NCI-H69 (cell line): ENCODE measurements around the gene IL17D.
"Not testable (repeated sequence)": the region's sequence is repeated elsewhere in the genome, so short reads cannot be mapped to it uniquely, and the experiment has no call there.

Experiments used
- DNase-seq: peaks from one replicate; lab custom pipeline; 2025; lab: John Stamatoyannopoulos, UW

IL17D gene

GRCh38 chr13:20719783-20720182 lies 16.3 kb downstream of the IL17D start:
- DNase-seq = no peak

GRCh38 chr13:20720499-20720898 lies 17.0 kb downstream of the IL17D start:
- DNase-seq = no peak

- DNase-seq = no peak
Observed at GRCh38 chr13:20721058-20721453, 17.6 kb downstream of the IL17D start.

- peak; percentile 67 for DNase-seq
Observed at GRCh38 chr13:20721454-20722357, 18.2 kb downstream of the IL17D start.

GRCh38 chr13:20727856-20728255 lies 24.4 kb downstream of the IL17D start:
- DNase-seq = no peak

GRCh38 chr13:20728579-20729311 lies 25.2 kb downstream of the IL17D start:
- DNase-seq = no peak

- no peak for DNase-seq
Observed at GRCh38 chr13:20729633-20730585, 26.4 kb downstream of the IL17D start.

- DNase-seq = no peak
Observed at GRCh38 chr13:20738616-20739015, 35.1 kb downstream of the IL17D start.

- DNase-seq = no peak
Observed at GRCh38 chr13:20740021-20740420, 36.5 kb downstream of the IL17D start.

- DNase-seq = not testable (repeated sequence)
Observed at GRCh38 chr13:20743830-20744404, 40.4 kb downstream of the IL17D start.

GRCh38 chr13:20749377-20749776 lies 45.9 kb downstream of the IL17D start:
- DNase-seq = no peak

- DNase-seq = no peak
Observed at GRCh38 chr13:20754009-20754408, 50.5 kb downstream of the IL17D start.

GRCh38 chr13:20760872-20761271 lies 57.4 kb downstream of the IL17D start:
- DNase-seq = no peak

GRCh38 chr13:20767309-20767943 lies 63.9 kb downstream of the IL17D start:
- no peak for DNase-seq

- DNase-seq = no peak
Observed at GRCh38 chr13:20769091-20769490, 65.6 kb downstream of the IL17D start.

GRCh38 chr13:20769834-20770233 lies 66.3 kb downstream of the IL17D start:
- no peak for DNase-seq
